GM12865 (cell line): Measurements from ENCODE around the gene UFSP1.
A peak's percentile ranks its signal among the peaks of the same experiment; 100 is the strongest.

Experiments used
- DNase-seq: peaks from one replicate; pipeline ENCODE4 v3.0.0; 2010; ENCODE audit warnings: low read depth
- H3K4me3 ChIP-seq: 2 replicates; pipeline ENCODE4 v1.5.1; 2011; ENCODE audit warnings: mild to moderate bottlenecking, low read depth, low read length, control low read depth
- CTCF ChIP-seq: IDR thresholded peaks from 2 replicates; pipeline ENCODE4 v1.5.1; 2011; ENCODE audit warnings: low read length, control low read depth, low read depth, inconsistent platforms; ENCODE audit not compliant: insufficient read depth; ENCODE audit errors: missing control alignments

The UFSP1 gene

GRCh38 chr7:100890653-100891567, 1.4 kb upstream of the UFSP1 start:
- no peak for TF ChIP-seq CTCF
- H3K4me3 ChIP-seq: peak overlapping the region; percentile 69; the same call in 1 of the 2 replicates
- no peak for DNase-seq

GRCh38 chr7:100888291-100888987, 1.1 kb downstream of the UFSP1 start:
- peak overlapping the region; percentile 80 for H3K4me3 ChIP-seq
- no peak for TF ChIP-seq CTCF
- DNase-seq: no peak

GRCh38 chr7:100887516-100888290, 1.8 kb downstream of the UFSP1 start:
- peak; percentile 86 for DNase-seq
- no peak for TF ChIP-seq CTCF
- H3K4me3 ChIP-seq: peak overlapping the region; percentile 80

GRCh38 chr7:100886936-100887515, 2.5 kb downstream of the UFSP1 start:
- peak overlapping the region; percentile 26 for H3K4me3 ChIP-seq
- DNase-seq: no peak
- no peak for TF ChIP-seq CTCF

GRCh38 chr7:100886142-100886935, 3.2 kb downstream of the UFSP1 start:
- TF ChIP-seq CTCF: no peak
- no peak overlapping the region for H3K4me3 ChIP-seq
- no peak for DNase-seq
